SIG-M5 (cell line): ENCODE results near the gene UBD.

Source experiments
- DNase-seq: peaks from one replicate; lab custom pipeline; 2025; lab: John Stamatoyannopoulos, UW

Gene UBD

GRCh38 chr6:29561091-29561490, 1.6 kb upstream of the UBD start:
- no peak for DNase-seq

GRCh38 chr6:29558439-29559079, 973 bp downstream of the UBD start:
- DNase-seq = no peak

- DNase-seq = no peak
Measured at GRCh38 chr6:29557320-29557719, 2.2 kb downstream of the UBD start.

GRCh38 chr6:29554764-29555163, 4.8 kb downstream of the UBD start:
- DNase-seq = no peak

GRCh38 chr6:29553268-29554057, 6.1 kb downstream of the UBD start:
- DNase-seq = no peak

GRCh38 chr6:29552512-29553051, 7.0 kb downstream of the UBD start:
- DNase-seq = no peak

- DNase-seq = no peak
Measured at GRCh38 chr6:29547573-29547972, 12.0 kb downstream of the UBD start.

GRCh38 chr6:29537714-29538403, 21.7 kb downstream of the UBD start:
- DNase-seq = no peak

GRCh38 chr6:29532320-29532951, 27.1 kb downstream of the UBD start:
- DNase-seq = no peak

- no peak for DNase-seq
Measured at GRCh38 chr6:29531668-29532067, 27.9 kb downstream of the UBD start.

- no peak for DNase-seq
Measured at GRCh38 chr6:29530671-29531310, 28.7 kb downstream of the UBD start.

GRCh38 chr6:29529956-29530355, 29.6 kb downstream of the UBD start:
- no peak for DNase-seq

GRCh38 chr6:29528988-29529560, 30.5 kb downstream of the UBD start:
- DNase-seq = no peak

- DNase-seq = no peak
Measured at GRCh38 chr6:29528300-29528931, 31.1 kb downstream of the UBD start.

GRCh38 chr6:29527564-29527963, 32.0 kb downstream of the UBD start:
- DNase-seq = no peak

GRCh38 chr6:29527126-29527525, 32.4 kb downstream of the UBD start:
- DNase-seq = no peak

- no peak for DNase-seq
Measured at GRCh38 chr6:29525311-29525639, 34.3 kb downstream of the UBD start.

- no peak for DNase-seq
Measured at GRCh38 chr6:29524444-29525310, 34.9 kb downstream of the UBD start.

- no peak for DNase-seq
Measured at GRCh38 chr6:29524044-29524443, 35.5 kb downstream of the UBD start.

- DNase-seq = no peak
Measured at GRCh38 chr6:29522227-29522626, 37.3 kb downstream of the UBD start.
